BLaER1 (cell line): ENCODE data around the gene MTM1.

Experiments used
- H3K27ac ChIP-seq: shearing (Covaris generic); formaldehyde crosslinking; 2 replicates; pipeline ENCODE4 v1.8.1; 2022
- H3K27me3 ChIP-seq: shearing (Covaris generic); formaldehyde crosslinking; 2 replicates; pipeline ENCODE4 v1.8.1; 2022
- H3K36me3 ChIP-seq: shearing (Covaris generic); formaldehyde crosslinking; 2 replicates; pipeline ENCODE4 v1.8.1; 2022
- H3K4me1 ChIP-seq: shearing (Covaris generic); formaldehyde crosslinking; 2 replicates; pipeline ENCODE4 v1.8.1; 2022
- H3K4me2 ChIP-seq: shearing (Covaris generic); formaldehyde crosslinking; 2 replicates; pipeline ENCODE4 v1.8.1; 2022
- H3K4me3 ChIP-seq: shearing (Covaris generic); formaldehyde crosslinking; 2 replicates; pipeline ENCODE4 v1.8.1; 2022
- H3K9ac ChIP-seq: shearing (Covaris generic); formaldehyde crosslinking; 2 replicates; pipeline ENCODE4 v1.8.1; 2022
- H3K9me3 ChIP-seq: shearing (Covaris generic); formaldehyde crosslinking; 2 replicates; pipeline ENCODE4 v1.8.1; 2022
- H4K20me1 ChIP-seq: shearing (Covaris generic); formaldehyde crosslinking; 2 replicates; pipeline ENCODE4 v1.8.1; 2022
- Cebpa-rat ChIP-seq: shearing (Covaris generic); IDR thresholded peaks from 2 replicates; pipeline ENCODE4 v1.8.1; 2022

The MTM1 gene

GRCh38 chrX:150570512-150570911 is 2.1 kb downstream of the MTM1 start:
- TF ChIP-seq Cebpa-rat, result no peak
- H4K20me1 ChIP-seq, result peaks cover 37% of the 10 kb centered on the region
- no peak overlapping the region for H3K9ac ChIP-seq
- no peak overlapping the region for H3K4me3 ChIP-seq
- no peak overlapping the region for H3K27ac ChIP-seq
- H3K4me1 ChIP-seq, result peaks cover 38% of the 10 kb centered on the region
- no peaks in the 10 kb centered on the region for H3K36me3 ChIP-seq
- no peaks in the 10 kb centered on the region for H3K27me3 ChIP-seq
- H3K9me3 ChIP-seq, result no peaks in the 10 kb centered on the region
- peak overlapping the region; percentile 70 for H3K4me2 ChIP-seq

- 0 out of 2 replicates have a peak overlapping the region, but pooled peaks have one; percentile 70 for H3K4me2 ChIP-seq
- no peak for TF ChIP-seq Cebpa-rat
- H3K27me3 ChIP-seq, result no peaks in the 10 kb centered on the region
These were observed 3.8 kb downstream of the MTM1 start for GRCh38 chrX:150572206-150572605.

GRCh38 chrX:150573106-150573505 is 4.7 kb downstream of the MTM1 start:
- H3K27ac ChIP-seq, result no peak overlapping the region
- H3K4me2 ChIP-seq, result no peak overlapping the region
- H3K36me3 ChIP-seq, result 0 out of 2 replicates have a peak, but pooled peaks cover 1% of the 10 kb centered on the region
- no peak overlapping the region for H3K9ac ChIP-seq
- peaks cover 48% of the 10 kb centered on the region for H4K20me1 ChIP-seq
- no peak overlapping the region for H3K4me3 ChIP-seq
- H3K9me3 ChIP-seq, result 0 out of 2 replicates have a peak, but pooled peaks cover 2% of the 10 kb centered on the region
- no peak for TF ChIP-seq Cebpa-rat
- peaks cover 41% of the 10 kb centered on the region for H3K4me1 ChIP-seq
- no peaks in the 10 kb centered on the region for H3K27me3 ChIP-seq

More at GRCh38 chrX:150572206-150572605, 3.8 kb downstream of the MTM1 start:
- H3K36me3 ChIP-seq, result no peaks in the 10 kb centered on the region
- H3K27ac ChIP-seq, result no peak overlapping the region
- peaks cover 48% of the 10 kb centered on the region for H4K20me1 ChIP-seq
- H3K4me1 ChIP-seq, result peaks cover 41% of the 10 kb centered on the region
- H3K9ac ChIP-seq, result no peak overlapping the region
- no peak overlapping the region for H3K4me3 ChIP-seq
- no peaks in the 10 kb centered on the region for H3K9me3 ChIP-seq

GRCh38 chrX:150573702-150574101 is 5.3 kb downstream of the MTM1 start:
- Histone ChIP-seq H3K27ac (no peak overlapping the region), H3K4me1 (peaks cover 41% of the 10 kb centered on the region), H4K20me1 (peaks cover 48% of the 10 kb centered on the region), H3K4me3 (no peak overlapping the region), H3K9me3 (0 out of 2 replicates have a peak, but pooled peaks cover 4% of the 10 kb centered on the region), H3K27me3 (no peaks in the 10 kb centered on the region), H3K9ac (no peak overlapping the region), H3K36me3 (0 out of 2 replicates have a peak, but pooled peaks cover 4% of the 10 kb centered on the region), H3K4me2 (no peak overlapping the region)
- no peak for TF ChIP-seq Cebpa-rat

- Histone ChIP-seq H4K20me1 (peaks cover 48% of the 10 kb centered on the region), H3K9me3 (0 out of 2 replicates have a peak, but pooled peaks cover 4% of the 10 kb centered on the region), H3K4me3 (no peak overlapping the region), H3K4me2 (peak overlapping the region; percentile 0; the same call in 1 of the 2 replicates), H3K4me1 (peaks cover 37% of the 10 kb centered on the region), H3K27ac (no peak overlapping the region), H3K27me3 (no peaks in the 10 kb centered on the region), H3K36me3 (0 out of 2 replicates have a peak, but pooled peaks cover 4% of the 10 kb centered on the region), H3K9ac (no peak overlapping the region)
- TF ChIP-seq Cebpa-rat, result no peak
These were observed 6.4 kb downstream of the MTM1 start for GRCh38 chrX:150574559-150575418.

- Histone ChIP-seq H3K27ac (no peak overlapping the region), H3K36me3 (0 out of 2 replicates have a peak, but pooled peaks cover 4% of the 10 kb centered on the region), H3K4me3 (no peak overlapping the region), H3K9me3 (0 out of 2 replicates have a peak, but pooled peaks cover 4% of the 10 kb centered on the region), H3K27me3 (no peaks in the 10 kb centered on the region), H3K4me2 (peak overlapping the region; percentile 0; the same call in 1 of the 2 replicates), H4K20me1 (peaks cover 51% of the 10 kb centered on the region), H3K9ac (no peak overlapping the region), H3K4me1 (peaks cover 30% of the 10 kb centered on the region)
- TF ChIP-seq Cebpa-rat, result no peak
These were observed 7.0 kb downstream of the MTM1 start for GRCh38 chrX:150575419-150575814.

- TF ChIP-seq Cebpa-rat, result no peak
- Histone ChIP-seq H3K4me3 (no peak overlapping the region), H3K27ac (no peak overlapping the region), H3K4me1 (peaks cover 13% of the 10 kb centered on the region; the same call in 1 of the 2 replicates), H4K20me1 (peaks cover 54% of the 10 kb centered on the region), H3K9ac (no peak overlapping the region), H3K27me3 (no peaks in the 10 kb centered on the region), H3K4me2 (no peak overlapping the region), H3K9me3 (0 out of 2 replicates have a peak, but pooled peaks cover 4% of the 10 kb centered on the region), H3K36me3 (0 out of 2 replicates have a peak, but pooled peaks cover 4% of the 10 kb centered on the region)
These were observed 8.8 kb downstream of the MTM1 start for GRCh38 chrX:150577174-150577573.

- Histone ChIP-seq H3K4me1 (no peaks in the 10 kb centered on the region), H3K27ac (no peak overlapping the region), H3K4me2 (no peak overlapping the region), H3K9ac (no peak overlapping the region), H4K20me1 (peaks cover 34% of the 10 kb centered on the region; the same call in 1 of the 2 replicates), H3K4me3 (no peak overlapping the region), H3K27me3 (no peaks in the 10 kb centered on the region), H3K36me3 (0 out of 2 replicates have a peak, but pooled peaks cover 4% of the 10 kb centered on the region), H3K9me3 (0 out of 2 replicates have a peak, but pooled peaks cover 4% of the 10 kb centered on the region)
- TF ChIP-seq Cebpa-rat, result no peak
These were observed 12.8 kb downstream of the MTM1 start for GRCh38 chrX:150581093-150581775.

GRCh38 chrX:150582338-150582948 is 14.0 kb downstream of the MTM1 start:
- Histone ChIP-seq H3K36me3 (0 out of 2 replicates have a peak, but pooled peaks cover 4% of the 10 kb centered on the region), H3K4me2 (no peak overlapping the region), H3K9me3 (0 out of 2 replicates have a peak, but pooled peaks cover 4% of the 10 kb centered on the region), H3K9ac (no peak overlapping the region), H3K4me3 (no peak overlapping the region), H3K27ac (no peak overlapping the region), H3K4me1 (no peaks in the 10 kb centered on the region), H4K20me1 (peaks cover 38% of the 10 kb centered on the region; the same call in 1 of the 2 replicates), H3K27me3 (no peaks in the 10 kb centered on the region)
- no peak for TF ChIP-seq Cebpa-rat
